Hepatocyte (in vitro differentiated cells): ENCODE results near the gene RCOR2. TPM values are rescaled to one million over a fixed set of nuclear protein-coding genes. Genes with fewer than 3 reads are reported as not detected.

ENCODE experiments used
- DNase-seq: peaks from one replicate; pipeline ENCODE4 v3.0.0-alpha.2; 2016; ENCODE audit warnings: low spot score
- H2AFZ ChIP-seq: fragments of 200-600 bp; sonication (generic); 2 replicates; pipeline ENCODE4 v1.6.0; 2016; ENCODE audit warnings: antibody characterized with exemption, mild to moderate bottlenecking
- H3K27ac ChIP-seq: fragments of 200-600 bp; sonication (generic); 2 replicates; pipeline ENCODE4 v1.5.1; 2016; ENCODE audit warnings: mild to moderate bottlenecking
- H3K27me3 ChIP-seq: fragments of 200-600 bp; sonication (generic); 2 replicates; pipeline ENCODE4 v1.6.1; 2016
- H3K36me3 ChIP-seq: fragments of 200-600 bp; sonication (generic); replicated peaks from 2 replicates; pipeline ENCODE4 v1.5.1; 2016; ENCODE audit warnings: low read depth; ENCODE audit not compliant: insufficient read depth
- H3K4me1 ChIP-seq: fragments of 200-600 bp; sonication (generic); 2 replicates; pipeline ENCODE4 v1.5.1; 2016; ENCODE audit warnings: mild to moderate bottlenecking, moderate library complexity; ENCODE audit not compliant: insufficient read depth
- H3K4me2 ChIP-seq: fragments of 200-600 bp; sonication (generic); 2 replicates; pipeline ENCODE4 v1.6.0; 2016
- H3K4me3 ChIP-seq: fragments of 200-600 bp; sonication (generic); 2 replicates; pipeline ENCODE4 v1.5.1; 2016; ENCODE audit warnings: mild to moderate bottlenecking
- H3K79me2 ChIP-seq: fragments of 200-600 bp; sonication (generic); 2 replicates; pipeline ENCODE4 v1.6.0; 2017; ENCODE audit warnings: mild to moderate bottlenecking
- H3K9me2 ChIP-seq: fragments of 200-600 bp; sonication (generic); replicated peaks from 2 replicates; pipeline ENCODE4 v1.6.0; 2017; ENCODE audit warnings: mild to moderate bottlenecking; ENCODE audit not compliant: insufficient read depth
- H3K9me3 ChIP-seq: fragments of 200-600 bp; sonication (generic); 2 replicates; pipeline ENCODE4 v1.5.1; 2016; ENCODE audit warnings: low read depth, mild to moderate bottlenecking
- H4K20me1 ChIP-seq: fragments of 200-600 bp; sonication (generic); 2 replicates; pipeline ENCODE4 v1.6.0; 2016; ENCODE audit warnings: mild to moderate bottlenecking; ENCODE audit not compliant: insufficient read depth, poor library complexity, severe bottlenecking
- EZH2 ChIP-seq: fragments of 200-600 bp; sonication (generic); IDR thresholded peaks from 2 replicates; pipeline ENCODE4 v1.6.1; 2016; ENCODE audit warnings: antibody characterized with exemption, mild to moderate bottlenecking, borderline replicate concordance
- EZH2phosphoT487 ChIP-seq: fragments of 200-600 bp; sonication (generic); IDR thresholded peaks from one replicate; pipeline ENCODE4 v1.6.1; 2018; ENCODE audit warnings: antibody characterized with exemption, mild to moderate bottlenecking, low read depth, moderate library complexity; ENCODE audit not compliant: unreplicated experiment, severe bottlenecking
- WGBS: methylation state at CpG from one replicate; pipeline ENCODE4 v1.1.6; 2016; ENCODE audit warnings: low lambda C conversion rate; ENCODE audit errors: missing lambda C conversion rate; 5-methylcytosine and 5-hydroxymethylcytosine counted together
- polyA plus RNA-seq: library from polyadenylated mRNA; unstranded; fragments of >200 nt; fragmentation: Nextera tagmentation; extraction: Ambion mirVana; gene quantifications from 2 replicates; pipeline ENCODE4 v1.2.1, GENCODE V29; 2016
- total RNA-seq: library from RNA; depleted of rRNA; stranded (reverse); fragments of >200 nt; gene quantifications from 2 replicates; pipeline ENCODE4 v1.2.3, GENCODE V29; 2014
- TF ChIP-seq, protein P1 (sequence below): fragments of 200-600 bp; sonication (generic); IDR thresholded peaks from 2 replicates; pipeline ENCODE4 v1.5.1; 2016; ENCODE audit warnings: antibody characterized with exemption, mild to moderate bottlenecking; ENCODE audit not compliant: poor library complexity

Gene RCOR2
- total and polyA plus RNA-seq, 2 experiments from 2014 or later: 3.5 to 4.3 TPM

DNA sequence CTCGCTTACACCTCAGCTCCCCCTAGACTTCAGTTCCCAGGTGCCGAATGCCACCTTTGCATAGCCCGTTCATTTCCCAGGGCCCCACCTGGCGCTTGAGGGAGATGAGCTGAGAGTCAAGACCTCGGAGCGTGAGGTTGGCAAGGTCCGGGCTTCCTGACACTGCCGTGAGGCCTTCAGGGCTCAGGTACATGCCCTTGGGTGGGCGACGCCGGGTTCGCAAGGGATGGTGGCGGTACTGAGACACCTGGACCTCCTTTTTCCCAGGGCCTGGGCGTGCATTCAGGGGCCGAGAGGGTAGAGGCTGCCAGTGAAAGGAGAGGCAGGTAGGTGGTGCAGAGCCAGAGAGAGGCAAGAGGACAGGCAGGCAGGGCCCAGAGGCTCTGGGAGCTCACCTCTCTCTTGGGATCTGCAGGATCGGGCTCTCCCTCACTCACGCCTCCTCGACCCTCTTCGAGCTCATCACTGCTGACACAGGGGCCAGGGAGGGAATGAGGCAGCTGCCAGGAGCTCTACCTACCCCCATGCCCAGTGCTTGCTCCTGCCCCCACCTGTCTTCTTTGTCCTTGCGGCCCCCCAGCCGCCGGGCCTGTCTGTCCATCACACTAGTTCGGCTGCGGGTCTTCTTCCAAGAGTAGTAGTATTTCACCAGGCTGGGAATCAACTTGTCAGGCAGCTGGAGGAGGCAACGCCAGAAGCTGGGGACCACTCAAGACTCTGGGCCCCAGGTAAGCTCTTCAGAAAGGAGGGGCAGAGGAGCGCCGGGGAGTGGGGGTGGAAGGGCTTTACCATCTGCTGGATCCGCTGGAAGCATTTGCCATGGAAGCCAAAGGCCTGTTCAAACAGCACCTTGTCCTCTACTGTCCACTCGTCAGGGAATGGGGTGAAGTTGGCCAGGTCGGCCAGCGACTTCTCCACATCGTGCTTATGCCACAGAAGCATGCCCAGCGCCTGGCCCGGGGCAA, 2.8 kb downstream of the RCOR2 start:
- H3K4me1 ChIP-seq: peaks cover 45% of the 10 kb centered on the region
- no peak for DNase-seq
- no peak overlapping the region for H3K4me2 ChIP-seq
- no peak overlapping the region for H3K27ac ChIP-seq
- no peak overlapping the region for H2AFZ ChIP-seq
- H3K36me3 ChIP-seq: no peaks in the 10 kb centered on the region
- 93% methylated on average over 30 of the region's 34 CpGs for WGBS
- H3K9me3 ChIP-seq: no peaks in the 10 kb centered on the region
- no peaks in the 10 kb centered on the region for H4K20me1 ChIP-seq
- H3K27me3 ChIP-seq: no peaks in the 10 kb centered on the region
- TF ChIP-seq, protein P1, sequence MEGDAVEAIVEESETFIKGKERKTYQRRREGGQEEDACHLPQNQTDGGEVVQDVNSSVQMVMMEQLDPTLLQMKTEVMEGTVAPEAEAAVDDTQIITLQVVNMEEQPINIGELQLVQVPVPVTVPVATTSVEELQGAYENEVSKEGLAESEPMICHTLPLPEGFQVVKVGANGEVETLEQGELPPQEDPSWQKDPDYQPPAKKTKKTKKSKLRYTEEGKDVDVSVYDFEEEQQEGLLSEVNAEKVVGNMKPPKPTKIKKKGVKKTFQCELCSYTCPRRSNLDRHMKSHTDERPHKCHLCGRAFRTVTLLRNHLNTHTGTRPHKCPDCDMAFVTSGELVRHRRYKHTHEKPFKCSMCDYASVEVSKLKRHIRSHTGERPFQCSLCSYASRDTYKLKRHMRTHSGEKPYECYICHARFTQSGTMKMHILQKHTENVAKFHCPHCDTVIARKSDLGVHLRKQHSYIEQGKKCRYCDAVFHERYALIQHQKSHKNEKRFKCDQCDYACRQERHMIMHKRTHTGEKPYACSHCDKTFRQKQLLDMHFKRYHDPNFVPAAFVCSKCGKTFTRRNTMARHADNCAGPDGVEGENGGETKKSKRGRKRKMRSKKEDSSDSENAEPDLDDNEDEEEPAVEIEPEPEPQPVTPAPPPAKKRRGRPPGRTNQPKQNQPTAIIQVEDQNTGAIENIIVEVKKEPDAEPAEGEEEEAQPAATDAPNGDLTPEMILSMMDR: no peak
- TF ChIP-seq EZH2 (no peak), EZH2phosphoT487 (no peak)
- no peak overlapping the region for H3K4me3 ChIP-seq
- H3K79me2 ChIP-seq: peaks cover 9% of the 10 kb centered on the region
- H3K9me2 ChIP-seq: no peaks in the 10 kb centered on the region

DNA sequence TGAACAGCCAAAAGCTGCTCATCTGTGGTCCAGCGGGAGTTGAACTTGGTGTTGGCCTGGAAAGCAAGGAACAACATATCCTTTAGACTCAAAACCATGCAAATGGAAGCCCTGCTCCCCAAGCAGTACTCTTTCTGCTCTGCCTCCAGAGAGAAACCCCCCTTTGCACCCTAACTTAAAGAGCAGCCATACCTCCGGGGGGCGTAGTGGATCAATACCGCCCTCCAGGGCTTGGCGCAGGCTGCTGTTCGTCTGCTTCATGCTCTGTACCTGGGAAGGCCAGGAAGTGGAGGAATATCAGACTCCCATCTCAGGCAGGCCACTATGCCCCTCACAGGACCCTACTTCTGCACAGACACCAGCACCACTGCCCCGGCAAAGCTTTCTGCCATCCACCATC, 4.3 kb downstream of the RCOR2 start:
- H4K20me1 ChIP-seq: no peaks in the 10 kb centered on the region
- no peak overlapping the region for H3K4me3 ChIP-seq
- H3K9me2 ChIP-seq: no peaks in the 10 kb centered on the region
- 94% methylated on average over 7 of the region's 7 CpGs for WGBS
- H3K36me3 ChIP-seq: no peaks in the 10 kb centered on the region
- no peaks in the 10 kb centered on the region for H3K9me3 ChIP-seq
- H2AFZ ChIP-seq: no peak overlapping the region
- no peak for TF ChIP-seq EZH2
- TF ChIP-seq EZH2phosphoT487: no peak
- TF ChIP-seq, protein P1: no peak
- no peak overlapping the region for H3K4me2 ChIP-seq
- peaks cover 9% of the 10 kb centered on the region for H3K79me2 ChIP-seq
- H3K27ac ChIP-seq: no peak overlapping the region
- peaks cover 31% of the 10 kb centered on the region for H3K4me1 ChIP-seq
- H3K27me3 ChIP-seq: no peaks in the 10 kb centered on the region
- no peak for DNase-seq

DNA sequence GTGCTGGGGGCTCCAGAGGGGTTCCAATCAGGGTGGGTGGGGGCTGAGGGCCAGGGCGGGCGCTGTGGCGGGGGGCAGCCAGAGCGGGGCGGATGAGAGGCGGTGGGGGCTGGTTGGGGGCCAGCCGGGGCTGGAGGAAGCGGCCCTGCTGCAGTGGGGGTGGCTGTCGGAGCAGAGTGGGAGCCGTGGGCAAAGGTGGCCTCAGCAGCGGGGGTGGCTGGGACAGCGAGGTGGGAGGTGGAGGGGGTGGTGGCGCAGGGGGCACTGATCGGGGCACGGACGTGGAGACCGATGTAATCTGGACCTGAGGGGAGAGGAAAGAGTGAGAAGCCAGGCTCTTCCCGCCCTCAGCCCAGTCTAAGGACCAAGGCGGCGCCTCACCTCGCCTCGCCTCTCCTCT, 5.1 kb downstream of the RCOR2 start:
- Histone ChIP-seq H3K4me2 (no peak overlapping the region), H3K79me2 (peaks cover 9% of the 10 kb centered on the region), H3K27me3 (no peaks in the 10 kb centered on the region), H3K9me2 (no peaks in the 10 kb centered on the region), H3K9me3 (no peaks in the 10 kb centered on the region), H3K36me3 (no peaks in the 10 kb centered on the region), H2AFZ (no peak overlapping the region), H3K27ac (no peak overlapping the region), H4K20me1 (no peaks in the 10 kb centered on the region), H3K4me3 (no peak overlapping the region), H3K4me1 (peaks cover 25% of the 10 kb centered on the region)
- TF ChIP-seq, protein P1: no peak
- DNase-seq: no peak
- WGBS: 100% methylated on average over 5 of the region's 22 CpGs
